Glomerular endothelial cell (primary cell): Measurements from ENCODE around the gene SOBP. TPM values are rescaled to one million over a fixed set of nuclear protein-coding genes. Genes with fewer than 3 reads are reported as not detected.
"Not testable (repeated sequence)": the region's sequence is repeated elsewhere in the genome, so short reads cannot be mapped to it uniquely, and the experiment has no call there.

Source experiments
- DNase-seq: peaks from one replicate; pipeline ENCODE4 v3.0.0-alpha.2; 2011; ENCODE audit warnings: low read depth, low spot score; ENCODE audit errors: extremely low read depth
- total RNA-seq: library from RNA; depleted of rRNA; stranded (reverse); fragments of >200 nt; gene quantifications from 2 replicates; pipeline ENCODE4 v1.2.3, GENCODE V29; 2015

SOBP gene
- total RNA-seq, 1 donor from 2014 or later, result 2.3 TPM

GRCh38 chr6:107547451-107547840, 57.5 kb downstream of the SOBP start:
- no peak for DNase-seq

- DNase-seq, result no peak
Measured at GRCh38 chr6:107550241-107550840, 60.4 kb downstream of the SOBP start.

GRCh38 chr6:107550906-107551305, 61.0 kb downstream of the SOBP start:
- no peak for DNase-seq

DNA sequence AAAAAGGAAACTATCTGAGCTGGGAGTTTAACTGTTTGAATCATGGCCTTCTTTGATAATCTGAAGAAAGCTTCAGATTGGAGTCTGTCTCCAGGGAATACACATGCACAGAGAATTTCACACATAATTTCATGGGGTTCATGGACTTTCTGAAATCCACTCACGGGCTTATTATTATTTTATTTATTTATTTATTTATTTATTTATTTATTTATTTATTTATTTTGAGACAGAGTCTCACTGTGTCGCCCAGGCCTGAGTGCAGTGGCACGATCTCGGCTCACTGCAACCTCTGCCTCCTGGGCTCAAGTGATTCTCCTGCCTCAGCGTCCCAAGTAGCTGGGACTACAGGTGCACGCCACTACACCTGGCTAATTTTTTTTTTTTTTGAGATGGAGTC, 63.2 kb downstream of the SOBP start:
- DNase-seq, result not testable (repeated sequence)

DNA sequence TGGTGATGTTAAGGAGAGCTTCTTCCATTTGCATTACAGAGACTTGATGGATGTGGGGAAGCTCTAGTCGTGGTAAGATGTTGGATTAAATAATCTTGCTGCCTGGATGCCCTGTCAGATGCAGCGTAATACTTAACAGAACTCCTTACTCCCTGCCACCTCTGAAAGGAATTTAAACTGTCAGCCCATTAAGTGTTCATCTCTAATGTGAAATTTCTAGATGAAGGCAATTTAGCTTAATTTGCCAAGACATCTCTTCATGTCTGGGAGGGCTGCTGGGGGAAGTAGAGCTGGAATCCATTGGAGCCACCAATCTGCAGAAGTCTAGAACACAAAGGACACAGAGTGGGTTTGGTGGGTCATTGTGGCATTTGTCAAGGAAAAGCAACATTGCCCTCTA, 64.4 kb downstream of the SOBP start:
- DNase-seq, result no peak

- DNase-seq, result no peak
Measured at GRCh38 chr6:107554918-107555317, 65.0 kb downstream of the SOBP start.

DNA sequence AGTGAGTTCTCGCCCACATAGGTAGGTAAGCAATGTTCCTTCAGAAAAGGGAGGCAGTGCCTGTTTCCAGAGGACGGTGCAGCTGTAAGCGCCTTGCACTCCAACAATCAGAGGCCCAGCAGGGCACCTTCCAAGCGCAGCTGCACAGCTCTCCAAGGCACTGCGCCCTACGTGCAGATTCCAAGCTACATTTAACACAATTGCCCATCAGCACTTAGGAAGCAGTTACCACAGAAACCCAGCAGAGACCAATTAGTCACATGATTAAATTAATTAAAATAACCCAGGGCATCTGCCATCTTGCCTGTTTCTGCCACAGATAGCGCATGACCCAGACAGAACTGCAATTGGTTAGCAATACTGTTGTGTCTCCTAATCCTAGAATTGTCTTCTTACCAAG, 65.5 kb downstream of the SOBP start:
- no peak for DNase-seq

DNA sequence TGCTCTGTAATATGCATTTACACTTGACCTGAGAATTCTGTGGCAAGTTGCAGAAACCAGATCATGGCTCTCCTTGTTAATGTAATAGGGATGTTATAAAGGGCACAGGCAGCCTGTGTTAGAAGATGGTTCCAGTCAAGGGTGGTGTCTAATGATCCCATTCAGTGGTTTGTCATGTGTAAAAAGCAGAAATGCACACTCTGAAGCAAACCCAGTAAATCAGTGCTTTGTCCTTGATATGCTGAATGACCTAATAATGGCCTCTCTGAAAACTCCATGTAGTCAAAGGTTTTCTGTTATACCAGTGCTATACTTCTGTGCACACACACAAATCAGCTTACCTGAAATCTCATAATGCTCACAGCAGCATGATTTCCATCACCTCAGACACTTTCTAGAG, 66.2 kb downstream of the SOBP start:
- no peak for DNase-seq

DNA sequence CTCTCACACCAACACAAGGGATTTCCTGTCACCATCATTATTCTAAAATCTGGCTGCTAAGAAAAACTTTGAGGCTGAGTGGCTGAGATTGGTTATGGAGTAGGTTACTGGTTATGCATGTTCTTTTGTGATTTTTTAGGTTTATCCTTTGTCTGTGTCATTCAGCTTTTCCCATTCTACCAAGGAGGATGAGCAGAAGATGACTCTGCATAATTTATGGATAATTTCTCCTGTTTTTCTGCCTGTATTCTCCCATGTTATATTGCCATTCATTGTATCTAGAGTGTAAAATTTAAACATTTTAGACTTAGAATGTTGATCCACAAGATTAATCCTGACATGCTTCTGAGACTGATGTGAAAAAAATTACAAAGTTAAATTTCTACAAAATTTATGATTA, 67.8 kb downstream of the SOBP start:
- DNase-seq, result no peak

DNA sequence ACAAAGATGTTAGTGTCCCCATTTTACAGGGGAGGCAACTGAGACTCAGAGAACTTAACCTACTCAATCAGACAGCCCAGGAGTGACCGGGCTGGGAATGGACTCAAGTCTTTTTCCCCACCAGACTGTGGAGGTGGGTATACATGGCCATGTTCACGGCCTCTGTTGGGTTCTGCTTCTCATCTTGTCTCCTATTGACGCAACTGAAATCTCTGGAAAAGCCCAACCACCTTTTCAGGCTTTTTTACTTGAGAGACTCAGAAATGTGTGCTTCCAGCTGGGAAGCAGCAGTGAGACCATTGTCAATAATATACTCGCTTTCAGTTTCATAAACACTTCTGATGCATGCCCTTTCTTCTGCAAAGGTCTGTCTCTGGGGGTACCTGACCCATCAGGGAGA, 70.7 kb downstream of the SOBP start:
- no peak for DNase-seq

DNA sequence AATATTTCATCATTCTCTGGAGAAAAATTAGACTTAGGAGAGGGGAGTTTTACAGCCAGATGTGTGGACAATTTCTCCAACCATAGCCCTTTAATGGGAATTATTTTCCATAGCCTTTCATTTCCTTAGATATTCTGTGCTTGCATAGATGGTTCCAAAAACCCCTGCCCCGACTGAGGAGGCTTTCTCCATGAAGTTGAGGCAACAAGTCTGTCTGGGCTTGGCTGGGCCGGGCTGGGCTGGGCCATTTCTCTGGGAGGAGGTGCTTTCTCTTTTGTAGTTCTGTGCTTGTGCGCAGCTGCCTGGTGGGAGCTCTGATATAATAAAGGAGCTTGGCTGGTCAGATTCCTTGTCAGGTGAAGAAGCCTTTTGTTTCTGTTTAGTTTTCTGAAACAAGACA, 71.4 kb downstream of the SOBP start:
- no peak for DNase-seq

DNA sequence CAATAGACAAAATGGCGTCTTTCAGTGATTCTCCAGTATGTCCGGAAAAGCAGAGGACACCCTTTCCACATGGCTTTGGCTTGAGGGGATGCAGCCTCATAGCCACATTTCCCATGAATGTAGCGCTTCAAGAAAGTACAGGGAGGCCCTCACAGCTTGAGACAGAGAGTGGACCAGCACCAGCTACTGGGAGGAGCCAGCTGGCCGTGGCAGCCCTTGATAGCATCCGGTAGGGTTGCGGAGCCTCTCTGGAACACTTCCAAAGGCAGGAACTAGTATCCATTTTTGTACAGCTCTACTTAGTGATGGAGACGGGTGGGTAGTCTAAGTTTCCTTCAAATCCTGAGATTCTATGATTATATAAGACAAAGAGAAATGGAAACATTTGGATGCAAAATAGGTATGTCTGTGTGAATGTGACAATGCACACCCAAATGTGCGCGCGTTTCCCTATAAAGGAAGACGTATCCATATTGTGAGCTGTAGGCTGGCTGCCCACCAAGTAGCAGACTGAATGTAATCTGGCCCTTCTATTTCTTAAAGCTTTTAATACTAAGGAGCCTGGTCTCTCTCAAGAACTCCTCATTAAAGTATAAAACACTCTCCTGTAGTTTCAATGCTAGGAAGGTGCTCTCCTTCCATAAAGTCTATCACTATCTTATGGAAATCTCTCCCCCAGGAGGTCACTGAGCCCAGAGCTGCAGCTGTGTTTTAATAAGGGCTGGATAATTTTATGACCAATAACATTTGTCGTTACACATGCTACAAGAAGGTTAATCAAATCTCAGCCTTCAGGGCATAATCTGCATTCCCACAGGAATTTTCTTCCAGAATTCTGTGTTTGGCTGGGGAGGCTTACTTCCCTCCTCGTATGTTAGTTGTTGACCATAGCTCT, 74.0 kb downstream of the SOBP start:
- DNase-seq, result no peak

GRCh38 chr6:107564589-107564951, 74.7 kb downstream of the SOBP start:
- no peak for DNase-seq

DNA sequence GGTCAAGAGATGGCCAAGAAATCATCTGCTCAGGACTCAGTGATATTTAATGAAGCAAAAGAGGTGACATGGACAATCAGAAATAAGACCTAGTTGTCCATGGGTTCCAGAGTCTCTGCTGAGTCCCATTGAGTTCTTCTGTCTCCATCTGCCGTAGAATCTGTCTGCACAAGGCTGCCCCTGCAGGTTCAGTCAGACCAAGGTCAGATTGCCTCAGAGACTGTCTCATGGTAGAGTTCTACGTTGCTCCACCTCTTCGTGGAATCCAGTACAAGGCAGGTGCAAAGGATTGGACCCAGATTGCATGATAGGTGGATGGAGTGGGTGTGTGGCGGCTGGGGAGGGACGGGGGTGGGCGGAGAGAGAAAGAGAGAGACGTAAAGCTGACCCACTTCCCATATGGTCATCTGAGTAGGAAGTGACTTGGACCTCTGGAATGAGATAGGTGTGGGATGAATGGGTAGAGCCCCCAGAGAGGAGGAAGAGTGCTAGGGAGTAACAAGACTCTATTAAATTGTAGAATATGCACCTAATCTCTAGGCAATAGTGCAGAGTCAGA, 75.3 kb downstream of the SOBP start:
- DNase-seq, result no peak

GRCh38 chr6:107567643-107568042, 77.7 kb downstream of the SOBP start:
- DNase-seq, result no peak

GRCh38 chr6:107569473-107569872, 79.6 kb downstream of the SOBP start:
- DNase-seq, result no peak

DNA sequence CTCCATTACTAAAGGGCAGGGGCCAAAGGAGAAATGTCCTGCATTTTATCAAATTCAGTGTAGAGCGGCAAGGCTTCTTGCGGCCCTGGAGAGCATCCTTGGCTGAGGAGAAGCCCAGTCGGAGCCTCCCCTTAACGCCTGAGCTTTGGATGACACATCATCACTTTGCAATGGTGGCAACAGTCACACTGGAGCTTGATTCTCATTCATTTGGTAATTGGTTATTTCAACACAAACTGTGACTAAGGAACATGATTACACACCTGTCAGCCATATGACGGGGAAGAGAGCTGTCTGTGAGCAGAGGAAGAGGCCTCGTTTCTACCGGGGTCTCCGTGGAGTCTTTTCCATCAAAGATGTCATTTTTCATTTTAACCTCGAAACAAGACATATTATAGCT, 81.4 kb downstream of the SOBP start:
- DNase-seq, result no peak

GRCh38 chr6:107572886-107573285, 83.0 kb downstream of the SOBP start:
- no peak for DNase-seq

DNA sequence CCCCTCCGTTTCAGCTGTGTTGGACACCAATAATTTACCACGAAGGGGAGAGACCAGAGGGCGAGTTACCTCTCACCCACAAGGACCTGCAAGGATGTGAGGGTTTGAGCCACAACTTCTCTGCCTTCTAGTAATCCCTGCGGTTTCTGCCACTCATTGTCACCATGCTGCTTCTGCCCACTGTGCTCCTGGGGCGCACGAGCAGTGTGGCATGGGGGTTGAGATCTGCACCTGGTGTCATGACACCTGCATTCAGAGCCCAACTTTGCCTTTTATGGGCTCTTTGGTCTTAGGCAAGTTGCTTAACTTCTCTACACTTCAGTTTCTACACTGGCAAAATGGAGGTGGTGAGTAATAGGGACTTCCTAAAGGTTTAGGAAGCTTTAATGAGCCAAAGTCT, 84.9 kb downstream of the SOBP start:
- DNase-seq, result no peak

- no peak for DNase-seq
Measured at GRCh38 chr6:107576852-107577251, 86.9 kb downstream of the SOBP start.

DNA sequence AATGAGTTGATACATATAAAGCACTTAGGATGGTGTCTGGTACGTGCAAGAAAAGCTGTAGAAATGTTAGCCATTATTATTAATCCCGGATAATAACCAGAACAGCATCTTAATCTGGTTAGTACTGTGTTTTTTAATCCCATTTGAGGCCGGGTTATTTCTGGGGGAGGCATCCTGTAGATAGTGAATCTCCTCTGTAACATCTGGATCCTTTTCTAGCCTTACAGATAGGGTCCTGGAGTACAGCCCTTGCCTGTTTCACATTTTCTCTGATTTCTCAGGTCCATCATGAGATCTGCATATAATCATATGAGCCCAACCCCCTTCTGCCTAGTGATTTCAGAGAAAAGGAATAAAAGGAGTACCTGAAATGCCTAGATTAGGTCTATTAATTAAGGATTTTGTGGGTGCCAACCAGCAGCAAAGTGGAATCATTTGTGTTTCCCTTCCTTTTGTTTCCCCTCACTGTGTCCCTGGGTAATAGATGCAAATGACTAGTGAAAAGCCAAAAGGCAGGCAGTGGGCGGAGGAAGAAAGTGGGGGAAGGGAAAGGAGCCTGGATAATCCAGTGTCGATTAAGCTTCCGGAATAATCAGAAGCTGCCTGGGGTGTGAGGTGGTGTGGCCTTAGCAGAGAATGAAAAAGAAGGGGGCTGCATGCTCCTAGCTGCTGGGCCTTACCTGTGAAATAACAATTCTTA, 88.9 kb downstream of the SOBP start:
- DNase-seq, result no peak
